ELF-1 (cell line): Measurements from ENCODE around the gene AK1.
"Not testable (repeated sequence)": the region's sequence is repeated elsewhere in the genome, so short reads cannot be mapped to it uniquely, and the experiment has no call there.

Source experiments
- DNase-seq: peaks from one replicate; pipeline ENCODE4 v3.0.0-alpha.2; 2016; ENCODE audit warnings: low read depth, low spot score

AK1 gene

GRCh38 chr9:127884427-127884911 lies 7.0 kb upstream of the AK1 start:
- no peak for DNase-seq

- no peak for DNase-seq
Observed at GRCh38 chr9:127883959-127884358, 6.5 kb upstream of the AK1 start.

DNA sequence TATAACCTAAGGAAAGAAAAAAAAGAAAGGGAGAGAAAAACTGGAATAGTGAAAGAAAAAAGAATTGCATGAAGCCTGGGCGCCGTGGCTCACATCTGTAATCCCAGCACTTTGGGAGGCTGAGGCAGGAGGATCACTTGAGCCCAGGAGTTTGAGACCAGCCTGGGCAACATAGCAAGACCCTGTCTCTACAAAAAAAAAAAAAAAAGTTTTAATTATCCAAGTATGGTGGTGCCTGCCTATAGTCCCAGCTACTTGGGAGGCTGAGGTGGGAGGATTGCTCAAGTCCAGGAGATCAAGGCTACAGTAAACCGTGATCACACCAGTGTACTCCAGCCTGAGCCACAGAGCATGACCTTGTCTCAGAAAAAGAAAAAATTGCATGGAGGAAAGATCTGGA lies 4.2 kb upstream of the AK1 start:
- not testable (repeated sequence) for DNase-seq

GRCh38 chr9:127880143-127880542 lies 2.7 kb upstream of the AK1 start:
- no peak for DNase-seq

GRCh38 chr9:127878652-127879390 lies 1.3 kb upstream of the AK1 start:
- no peak for DNase-seq

DNA sequence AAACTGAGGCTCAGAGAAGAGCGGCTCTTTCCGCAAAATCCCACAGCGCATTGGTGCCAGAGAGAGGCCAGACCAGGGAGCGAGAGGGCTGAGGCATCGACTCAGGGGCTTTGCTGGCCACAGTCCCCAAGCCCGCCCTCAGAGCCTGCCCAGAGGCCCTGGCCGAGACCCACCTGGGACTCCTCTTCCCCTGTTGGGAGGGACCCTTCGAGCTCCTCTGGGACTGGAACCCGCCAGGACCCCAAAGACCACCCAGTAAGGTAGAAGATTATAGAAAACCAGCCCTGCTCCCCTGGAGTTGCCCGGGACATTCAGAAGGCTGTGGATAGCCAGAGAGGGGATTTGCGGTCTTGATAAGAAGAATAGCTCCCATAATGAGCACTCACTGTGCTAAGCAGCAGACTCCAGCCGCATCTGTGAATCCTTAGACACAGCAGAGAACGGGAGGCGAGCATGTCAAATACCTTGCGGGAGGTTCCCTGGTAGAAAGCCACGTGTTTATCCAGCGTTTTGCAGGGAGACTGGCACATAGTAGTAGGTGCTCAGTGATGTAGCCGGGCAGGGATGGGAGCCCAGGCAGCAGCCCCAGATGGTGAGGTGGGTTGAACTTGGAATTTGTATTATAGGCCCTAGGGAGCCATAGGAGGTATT lies 651 bp upstream of the AK1 start:
- DNase-seq: no peak

DNA sequence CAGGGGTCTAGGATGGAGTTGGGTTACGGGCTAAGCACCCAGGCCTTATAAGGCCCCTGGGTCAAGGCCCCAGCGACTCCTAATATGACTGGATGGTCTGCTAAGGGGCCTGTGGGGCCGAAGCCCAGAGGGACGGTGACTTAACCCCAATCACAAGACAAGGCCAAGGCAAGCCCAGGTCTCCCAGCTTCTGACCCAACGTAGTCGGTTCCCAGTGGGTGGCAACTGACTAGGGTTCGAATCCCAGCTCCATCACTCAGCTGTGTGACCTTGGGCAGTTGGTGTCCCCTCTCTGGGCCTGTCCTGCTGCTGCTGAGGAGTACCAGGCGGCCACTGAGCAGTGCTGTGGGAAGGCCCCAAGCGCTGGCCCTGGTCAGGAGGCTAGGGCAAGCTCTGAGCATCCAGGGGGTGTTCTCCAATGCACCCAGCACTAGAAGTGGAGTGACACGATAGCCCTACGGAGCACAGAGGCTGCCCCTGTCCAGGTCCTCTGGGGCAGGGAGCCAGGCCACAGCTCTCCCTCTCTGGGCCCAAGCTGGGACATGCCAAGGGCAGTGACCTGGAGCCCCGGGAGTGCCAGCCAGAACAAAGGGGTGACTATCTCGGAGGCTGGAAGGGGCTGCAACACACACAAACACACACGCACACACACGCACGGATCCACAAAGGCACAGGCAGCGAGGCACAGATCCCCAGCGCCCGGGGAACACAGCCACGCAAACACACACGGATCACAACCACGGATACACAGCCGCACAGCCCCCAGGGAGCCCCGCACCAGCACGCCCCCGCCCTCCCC lies 512 bp downstream of the AK1 start:
- DNase-seq: no peak

DNA sequence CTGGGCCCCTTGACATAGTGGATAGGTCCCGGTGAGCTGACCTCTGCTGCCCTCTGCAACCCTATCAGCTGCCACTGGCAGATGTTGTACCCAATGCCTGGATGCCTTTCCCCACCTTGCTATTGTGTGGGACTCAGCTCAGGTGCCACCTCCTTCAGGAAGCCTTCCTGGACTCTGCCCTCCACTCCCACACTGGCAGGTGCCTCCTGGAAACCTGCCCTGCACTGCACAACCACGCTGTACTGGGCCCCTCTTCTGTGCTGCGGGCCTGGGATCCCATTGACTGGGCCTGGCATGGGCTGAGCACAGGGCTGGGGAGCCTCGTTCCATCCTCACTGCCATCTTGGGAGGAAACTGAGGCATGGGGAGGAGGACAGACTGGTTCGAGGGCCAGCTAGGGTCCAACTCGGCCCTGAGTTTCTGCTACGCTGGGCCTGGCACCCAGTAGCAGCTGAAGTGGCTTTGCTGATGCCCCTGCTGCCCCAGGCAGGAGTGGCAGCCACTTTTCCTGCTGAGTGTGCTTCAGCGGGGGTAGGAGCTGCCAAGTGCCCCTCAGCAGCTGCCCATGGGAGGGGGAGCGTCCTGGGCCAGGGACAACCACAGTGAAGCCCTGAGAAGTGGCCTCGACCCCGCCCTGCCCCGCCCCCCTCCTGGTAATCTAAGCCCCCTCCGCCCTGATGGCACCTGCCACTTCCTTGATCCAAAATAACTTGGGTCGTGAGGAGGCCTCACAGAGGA lies 1.3 kb downstream of the AK1 start:
- DNase-seq: no peak

GRCh38 chr9:127875306-127875966 lies 2.0 kb downstream of the AK1 start:
- DNase-seq: no peak

DNA sequence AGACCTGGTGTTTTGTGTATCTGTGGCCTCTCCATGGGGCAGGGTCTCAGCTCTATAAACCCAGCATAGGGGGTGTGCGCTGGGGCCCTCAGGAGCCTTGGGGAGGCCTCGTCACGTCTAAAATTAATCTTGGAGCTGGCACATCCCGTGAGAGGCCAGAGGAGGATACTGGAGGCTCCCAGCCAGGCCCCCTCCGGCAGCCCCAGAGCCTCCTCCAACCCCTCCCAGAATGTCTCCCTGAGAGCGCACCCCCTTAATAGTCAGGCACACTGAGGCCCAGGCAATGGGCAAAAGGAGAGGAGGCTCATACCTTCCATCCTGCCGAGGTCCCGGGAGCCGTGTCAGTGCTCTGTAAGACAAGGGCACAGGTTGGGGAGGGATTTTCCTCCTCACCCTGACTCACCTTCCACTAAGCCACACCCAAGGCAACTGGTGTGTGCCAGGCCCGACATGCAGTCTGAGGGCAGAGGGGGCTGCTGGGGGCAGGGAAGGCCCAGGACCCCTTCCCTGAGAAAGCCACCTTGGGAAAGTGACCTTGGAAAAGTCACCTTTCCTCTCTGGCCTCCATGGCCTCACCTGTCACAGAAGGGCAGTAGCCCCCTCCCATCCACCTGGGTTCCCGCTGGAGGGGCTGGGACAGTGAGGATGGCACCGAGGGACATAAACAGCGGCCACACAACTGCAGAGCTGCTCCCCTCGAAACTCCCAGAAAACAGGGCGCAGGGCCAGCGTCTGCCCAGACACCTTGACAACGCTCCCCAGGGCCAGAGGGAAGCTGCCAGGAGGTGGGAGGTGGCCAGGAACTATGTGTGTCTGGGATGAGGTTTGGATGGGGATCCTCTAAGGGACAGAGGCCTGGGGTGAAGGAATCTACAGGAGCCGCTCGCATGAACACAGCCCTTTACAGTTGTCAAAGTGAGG lies 2.9 kb downstream of the AK1 start:
- DNase-seq: no peak

- no peak for DNase-seq
Observed at GRCh38 chr9:127873886-127874285, 3.6 kb downstream of the AK1 start.

GRCh38 chr9:127873223-127873691 lies 4.2 kb downstream of the AK1 start:
- DNase-seq: no peak

DNA sequence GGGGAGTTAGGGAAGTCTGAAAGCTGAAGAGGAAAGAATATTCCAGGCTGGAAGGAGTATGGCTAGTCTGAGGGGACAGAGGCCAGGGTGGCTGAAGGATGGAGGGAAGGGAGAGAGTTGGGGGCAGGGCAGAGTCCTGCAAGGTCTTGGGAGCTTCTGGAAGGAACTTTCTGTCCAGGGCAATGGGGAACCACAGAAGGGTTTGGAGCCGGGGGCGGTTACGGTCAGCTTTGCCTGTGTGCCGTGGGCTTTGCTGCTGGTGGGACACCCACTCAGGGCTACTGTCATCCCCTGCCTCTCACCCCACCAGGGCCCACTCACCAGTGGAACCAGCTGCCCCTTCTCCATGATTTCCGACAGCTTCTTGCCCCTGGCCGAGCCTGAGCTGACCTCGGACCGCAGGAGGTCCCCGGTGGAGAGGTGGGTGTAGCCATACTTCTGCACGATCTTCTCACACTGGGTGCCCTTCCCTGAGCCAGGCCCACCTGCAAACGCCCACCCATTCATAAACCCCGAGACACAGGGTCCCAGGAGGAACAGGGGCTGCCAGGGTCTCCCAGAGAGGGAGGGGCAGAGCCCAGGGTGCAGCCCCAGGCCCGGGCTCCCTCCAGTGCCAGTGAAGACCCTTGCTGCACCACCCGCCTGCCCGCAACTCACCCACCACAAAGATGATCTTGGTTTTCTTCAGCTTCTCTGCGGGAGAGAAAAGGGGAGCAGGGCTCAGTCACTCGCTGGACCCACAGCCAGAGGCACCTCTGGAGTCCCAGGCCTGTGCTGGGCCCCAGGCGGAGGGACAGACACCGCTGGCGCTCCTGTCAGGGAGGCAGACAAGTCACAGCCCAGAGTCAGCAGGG lies 4.9 kb downstream of the AK1 start:
- DNase-seq: no peak

DNA sequence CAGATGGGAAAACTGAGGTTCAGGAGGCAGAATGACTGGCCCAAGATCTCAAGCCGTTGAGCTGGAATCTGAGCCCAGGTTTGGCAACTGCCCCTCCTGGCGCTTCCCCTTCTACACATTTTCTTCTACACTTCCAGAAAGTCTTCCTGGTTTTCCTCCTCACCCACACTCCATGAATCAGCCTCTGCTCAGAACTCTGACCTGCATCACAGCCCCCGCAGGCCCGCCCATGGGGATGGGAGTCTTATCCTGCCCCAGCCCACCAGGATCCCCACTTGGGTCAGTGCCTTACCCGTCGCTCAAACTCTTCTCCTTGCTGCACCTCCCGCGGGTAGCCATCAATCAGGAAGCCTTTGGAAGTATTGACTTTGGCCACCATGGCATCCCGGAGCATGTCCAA lies 5.9 kb downstream of the AK1 start:
- no peak for DNase-seq

GRCh38 chr9:127870887-127871286 lies 6.6 kb downstream of the AK1 start:
- no peak for DNase-seq

DNA sequence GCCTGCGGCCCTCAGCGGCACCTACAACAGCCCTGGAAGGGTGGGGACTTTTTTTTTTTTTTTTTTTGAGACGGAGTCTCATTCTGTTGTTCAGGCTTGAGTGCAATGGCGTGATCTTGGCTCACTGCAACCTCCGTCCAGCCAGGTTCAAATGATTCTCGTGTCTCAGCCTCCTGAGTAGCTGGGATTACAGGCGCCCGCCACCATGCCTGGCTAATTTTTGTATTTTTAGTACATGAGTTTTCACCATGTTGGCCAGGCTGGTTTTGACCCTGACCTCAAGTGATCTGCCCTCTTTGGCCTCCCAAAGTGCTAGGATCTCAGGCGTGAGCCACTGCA lies 7.4 kb downstream of the AK1 start:
- DNase-seq: not testable (repeated sequence)

DNA sequence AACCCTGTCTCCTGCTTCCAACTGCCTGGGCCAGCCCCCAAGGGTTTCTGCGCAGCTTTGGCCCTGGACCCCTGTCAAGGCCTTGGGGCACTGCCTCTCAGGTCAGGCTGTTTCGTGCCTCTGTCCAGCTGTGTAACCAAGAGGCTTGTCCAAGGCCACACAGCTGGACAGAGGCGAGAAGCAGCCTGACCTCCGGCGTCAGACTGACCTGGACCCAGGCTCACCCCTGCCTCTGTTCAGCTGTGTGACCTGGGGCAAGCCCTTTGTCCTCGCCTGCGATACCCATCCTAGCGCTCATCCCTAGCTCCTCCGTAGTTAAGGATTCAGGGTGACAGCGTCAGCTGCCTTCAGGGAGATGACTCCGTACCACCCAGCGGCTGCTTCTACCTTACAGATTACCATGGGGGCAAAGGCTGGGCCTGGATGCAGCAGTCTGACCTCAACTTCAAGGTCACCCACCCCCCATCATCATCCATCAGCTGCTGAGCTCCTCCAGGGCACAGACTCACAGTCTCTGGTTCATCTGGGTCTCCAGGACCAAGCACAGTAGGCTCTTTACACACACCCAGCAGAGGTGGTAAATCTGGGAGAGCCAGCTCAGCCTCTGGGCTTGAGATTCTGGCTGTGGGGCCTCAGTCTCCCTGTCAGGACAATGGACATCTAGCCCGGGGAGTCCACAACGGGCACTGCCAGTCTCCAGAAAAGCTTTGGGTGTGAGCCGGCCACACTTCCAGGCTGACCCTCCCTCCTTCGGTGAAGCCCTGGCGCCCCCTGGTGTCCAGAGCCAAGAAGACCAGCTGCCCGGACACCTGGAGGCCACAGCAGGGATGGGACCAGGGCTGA lies 7.9 kb downstream of the AK1 start:
- DNase-seq: peak; percentile 92

DNA sequence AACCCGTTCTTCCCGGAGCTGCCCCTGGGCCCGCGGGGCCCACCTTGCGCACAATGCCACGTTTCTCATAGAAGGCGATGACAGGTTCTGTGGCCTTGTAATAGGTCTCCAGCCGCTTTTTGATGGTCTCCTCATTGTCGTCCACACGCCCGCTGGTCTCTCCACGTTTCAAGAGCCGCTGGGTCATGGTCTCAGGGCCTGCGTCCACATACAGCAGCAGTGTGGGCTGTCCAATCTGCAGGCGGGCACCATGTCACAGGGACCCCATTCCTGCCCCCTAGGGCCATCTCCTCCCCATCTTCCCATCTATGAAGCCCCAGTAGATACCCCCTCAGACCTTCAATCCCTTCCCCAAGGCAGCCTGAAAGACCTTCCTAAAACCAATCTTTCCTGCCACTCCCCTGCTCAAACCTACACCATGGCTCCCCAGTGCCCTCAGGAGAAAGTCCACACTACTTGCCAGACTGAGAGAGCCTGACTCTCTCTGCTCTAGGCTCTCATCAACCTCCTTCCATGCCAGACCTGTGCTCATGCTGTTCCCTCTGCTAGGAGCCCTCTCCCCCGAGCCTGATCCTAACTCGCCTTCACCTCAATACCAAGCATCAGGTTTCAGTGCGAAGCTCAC lies 9.1 kb downstream of the AK1 start:
- DNase-seq: no peak
